Measurements from ENCODE around the gene ACOXL. TPM values are rescaled to one million over a fixed set of nuclear protein-coding genes. Genes with fewer than 3 reads are reported as not detected.

ACOXL gene
- total and polyA plus RNA-seq, 10 of the 15 experiments (the other 5 are each of a cell fraction or from before 2014, with no cell fraction given) = 0.05 to 1.3 (median 0.71) TPM

- Histone ChIP-seq H3K79me2 (ENCODE audit: control insufficient read depth, insufficient read depth, low read length) (no peaks in the 10 kb centered on the region), H3K27ac (ENCODE audit: control insufficient read depth, insufficient read depth) (no peak overlapping the region), H4K20me1 (ENCODE audit: control insufficient read depth, insufficient read depth) (no peaks in the 10 kb centered on the region), H3K4me2 (ENCODE audit: control insufficient read depth, insufficient read depth) (no peak overlapping the region), H3K4me1 (ENCODE audit: control insufficient read depth, insufficient read depth, low read length) (peaks cover 3% of the 10 kb centered on the region), H3K9ac (ENCODE audit: control insufficient read depth, insufficient read depth, low read length) (no peak overlapping the region), H3K36me3 (ENCODE audit: control insufficient read depth in 2 of 2, insufficient read depth in 2 of 2, low read length in 1 of 2) (no peaks in the 10 kb centered on the region), H3K9me3 (replicated peaks; ENCODE audit: control insufficient read depth, insufficient read depth, low read length) (no peaks in the 10 kb centered on the region; the same call in 2 of the 3 replicates), H2AFZ (ENCODE audit: control insufficient read depth, low read depth, low read length) (no peak overlapping the region), H3K27me3 (replicated peaks in 1 of 2; ENCODE audit: control insufficient read depth in 2 of 2, insufficient read depth in 2 of 2, low read length in 1 of 2) (peaks cover 2 to 6% of the 10 kb centered on the region in 2 experiments; a peak in 3 of 4 replicates), H3K4me3 (no peak overlapping the region)
- TF ChIP-seq SKIL (IDR thresholded peaks at IDR 0.05; ENCODE audit: low read depth, poor library complexity, severe bottlenecking) = peak; percentile 31
- TF ChIP-seq IKZF2 (IDR thresholded peaks at IDR 0.05) = peak in 1 of 2 experiments; percentile 29; a peak in 1 of 4 replicates
- no peak for TF ChIP-seq NR2F1 (conservative IDR thresholded peaks at IDR 0.05)
- TF ChIP-seq IRF4 (IDR thresholded peaks at IDR 0.05; ENCODE audit: low read depth, low read length) = 0 out of 2 replicates have a peak, but pooled peaks have one; percentile 24
- TF ChIP-seq ATF7 (IDR thresholded peaks at IDR 0.05; ENCODE audit: low read depth) = peak; percentile 26; the same call in 1 of the 2 replicates
- TF ChIP-seq NFIC (IDR thresholded peaks at IDR 0.05; ENCODE audit: low read depth, low read length) = peak; percentile 29; the same call in 1 of the 2 replicates
- TF ChIP-seq EP300 (IDR thresholded peaks at IDR 0.05; ENCODE audit: borderline replicate concordance in 1 of 2, control insufficient read depth in 1 of 2, low read depth in 2 of 2, low read length in 2 of 2) = peak in 1 of 2 experiments; percentile 33; a peak in 1 of 4 replicates
- peak; percentile 33; the same call in 1 of the 2 replicates for TF ChIP-seq RUNX3 (IDR thresholded peaks at IDR 0.05; ENCODE audit: low read length)
- no peak for TF ChIP-seq HDAC6 (IDR thresholded peaks at IDR 0.05; ENCODE audit: unreplicated experiment)
- TF ChIP-seq CEBPZ (IDR thresholded peaks at IDR 0.05; ENCODE audit: low read depth, low read length) = no peak
- TF ChIP-seq SPI1 (IDR thresholded peaks at IDR 0.05; ENCODE audit: borderline replicate concordance, insufficient read depth, low read depth, low read length) = peak; percentile 86
- peak; percentile 57 for TF ChIP-seq MEF2B (IDR thresholded peaks at IDR 0.05; ENCODE audit: partially characterized antibody, poor library complexity, severe bottlenecking)
- intact Hi-C loops (cut with micrococcal nuclease; ENCODE audit: unreplicated experiment) (loop anchor here (2.0 kb wide), 1 partner anchor 18 kb away; no protein-coding TSS in a partner anchor), in situ Hi-C loops (cut with MboI) (no loop called here)
- ChIA-PET CTCF (interaction anchor here (1.8 kb wide), 1 partner anchor 18 kb away, joined by 6 read pairs; no protein-coding TSS in a partner anchor), SMC1A (ENCODE audit: uncharacterized antibody, unreplicated experiment) (interaction anchor here (0.6 to 1.9 kb wide), 11 partner anchors 12 to 179 kb away, joined by 3 to 10 read pairs (median 4); no protein-coding TSS in a partner anchor), POLR2A (interaction anchor here (0.9 to 1.0 kb wide), 2 partner anchors 17 to 158 kb away, joined by 3 read pairs; no protein-coding TSS in a partner anchor), RAD21 (ENCODE audit: unreplicated experiment) (interaction anchor here (0.9 to 1.8 kb wide), 3 partner anchors 13 to 20 kb away, joined by 3 to 13 read pairs (median 8); no protein-coding TSS in a partner anchor)
- no TSS peak for BruUV-seq (replicated peaks)
- DNase-seq (ENCODE audit: low read depth, low spot score) (peak; percentile 31), FAIRE-seq (no peak), ATAC-seq (peak; percentile 80)
- 33% methylated on average over 3 of the region's 3 CpGs for WGBS (ENCODE audit: insufficient coverage, insufficient replicate concordance, low lambda C conversion rate, missing lambda C conversion rate)
These were observed 304.8 kb downstream of the ACOXL start for GRCh38 chr2:111037128-111037527.

Measured in GM12878 (cell line).